ENCODE data around the gene HERC4. TPM values are rescaled to one million over a fixed set of nuclear protein-coding genes. Genes with fewer than 3 reads are reported as not detected.
A peak's percentile ranks its signal among the peaks of the same experiment; 100 is the strongest.

The HERC4 gene
- total and polyA plus RNA-seq, 9 of the 15 experiments (the other 6 are each of a cell fraction or from before 2014, with no cell fraction given): 12.5 to 33.5 (median 22.8) TPM

- TF ChIP-seq, protein P1, sequence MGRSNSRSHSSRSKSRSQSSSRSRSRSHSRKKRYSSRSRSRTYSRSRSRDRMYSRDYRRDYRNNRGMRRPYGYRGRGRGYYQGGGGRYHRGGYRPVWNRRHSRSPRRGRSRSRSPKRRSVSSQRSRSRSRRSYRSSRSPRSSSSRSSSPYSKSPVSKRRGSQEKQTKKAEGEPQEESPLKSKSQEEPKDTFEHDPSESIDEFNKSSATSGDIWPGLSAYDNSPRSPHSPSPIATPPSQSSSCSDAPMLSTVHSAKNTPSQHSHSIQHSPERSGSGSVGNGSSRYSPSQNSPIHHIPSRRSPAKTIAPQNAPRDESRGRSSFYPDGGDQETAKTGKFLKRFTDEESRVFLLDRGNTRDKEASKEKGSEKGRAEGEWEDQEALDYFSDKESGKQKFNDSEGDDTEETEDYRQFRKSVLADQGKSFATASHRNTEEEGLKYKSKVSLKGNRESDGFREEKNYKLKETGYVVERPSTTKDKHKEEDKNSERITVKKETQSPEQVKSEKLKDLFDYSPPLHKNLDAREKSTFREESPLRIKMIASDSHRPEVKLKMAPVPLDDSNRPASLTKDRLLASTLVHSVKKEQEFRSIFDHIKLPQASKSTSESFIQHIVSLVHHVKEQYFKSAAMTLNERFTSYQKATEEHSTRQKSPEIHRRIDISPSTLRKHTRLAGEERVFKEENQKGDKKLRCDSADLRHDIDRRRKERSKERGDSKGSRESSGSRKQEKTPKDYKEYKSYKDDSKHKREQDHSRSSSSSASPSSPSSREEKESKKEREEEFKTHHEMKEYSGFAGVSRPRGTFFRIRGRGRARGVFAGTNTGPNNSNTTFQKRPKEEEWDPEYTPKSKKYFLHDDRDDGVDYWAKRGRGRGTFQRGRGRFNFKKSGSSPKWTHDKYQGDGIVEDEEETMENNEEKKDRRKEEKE (IDR thresholded peaks at IDR 0.05; ENCODE audit: borderline replicate concordance in 1 of 2, control insufficient read depth in 1 of 2, low read depth in 2 of 2, low read length in 1 of 2): 0 out of 4 replicates have a peak, but pooled peaks of 1 of the 2 experiments have one; percentile 62
- no peak for TF ChIP-seq ZNF408 (CRISPR knock-in tag; IDR thresholded peaks at IDR 0.05; ENCODE audit: low read depth)
- TF ChIP-seq ZNF586 (CRISPR knock-in tag; conservative IDR thresholded peaks at IDR 0.05): no peak
- no peak; the same call in 1 of the 2 replicates for TF ChIP-seq HDAC2 (IDR thresholded peaks at IDR 0.05)
- TF ChIP-seq, protein P2, sequence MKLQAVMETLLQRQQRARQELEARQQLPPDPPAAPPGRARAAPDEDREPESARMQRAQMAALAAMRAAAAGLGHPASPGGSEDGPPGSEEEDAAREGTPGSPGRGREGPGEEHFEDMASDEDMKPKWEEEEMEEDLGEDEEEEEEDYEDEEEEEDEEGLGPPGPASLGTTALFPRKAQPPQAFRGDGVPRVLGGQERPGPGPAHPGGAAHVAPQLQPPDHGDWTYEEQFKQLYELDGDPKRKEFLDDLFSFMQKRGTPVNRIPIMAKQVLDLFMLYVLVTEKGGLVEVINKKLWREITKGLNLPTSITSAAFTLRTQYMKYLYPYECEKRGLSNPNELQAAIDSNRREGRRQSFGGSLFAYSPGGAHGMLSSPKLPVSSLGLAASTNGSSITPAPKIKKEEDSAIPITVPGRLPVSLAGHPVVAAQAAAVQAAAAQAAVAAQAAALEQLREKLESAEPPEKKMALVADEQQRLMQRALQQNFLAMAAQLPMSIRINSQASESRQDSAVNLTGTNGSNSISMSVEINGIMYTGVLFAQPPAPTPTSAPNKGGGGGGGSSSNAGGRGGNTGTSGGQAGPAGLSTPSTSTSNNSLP (IDR thresholded peaks at IDR 0.05; ENCODE audit: borderline replicate concordance, low read depth, low read length): 0 out of 2 replicates have a peak, but pooled peaks have one; percentile 28
- TF ChIP-seq BHLHE40 (IDR thresholded peaks at IDR 0.05; ENCODE audit: low read length): peak; percentile 99
- peak; percentile 92; the same call in 1 of the 2 replicates for TF ChIP-seq KAT7 (CRISPR knock-in tag; IDR thresholded peaks at IDR 0.05; ENCODE audit: borderline replicate concordance)
- TF ChIP-seq ZNF699 (CRISPR knock-in tag; IDR thresholded peaks at IDR 0.05; ENCODE audit: insufficient replicate concordance): no peak
- TF ChIP-seq, protein P3, sequence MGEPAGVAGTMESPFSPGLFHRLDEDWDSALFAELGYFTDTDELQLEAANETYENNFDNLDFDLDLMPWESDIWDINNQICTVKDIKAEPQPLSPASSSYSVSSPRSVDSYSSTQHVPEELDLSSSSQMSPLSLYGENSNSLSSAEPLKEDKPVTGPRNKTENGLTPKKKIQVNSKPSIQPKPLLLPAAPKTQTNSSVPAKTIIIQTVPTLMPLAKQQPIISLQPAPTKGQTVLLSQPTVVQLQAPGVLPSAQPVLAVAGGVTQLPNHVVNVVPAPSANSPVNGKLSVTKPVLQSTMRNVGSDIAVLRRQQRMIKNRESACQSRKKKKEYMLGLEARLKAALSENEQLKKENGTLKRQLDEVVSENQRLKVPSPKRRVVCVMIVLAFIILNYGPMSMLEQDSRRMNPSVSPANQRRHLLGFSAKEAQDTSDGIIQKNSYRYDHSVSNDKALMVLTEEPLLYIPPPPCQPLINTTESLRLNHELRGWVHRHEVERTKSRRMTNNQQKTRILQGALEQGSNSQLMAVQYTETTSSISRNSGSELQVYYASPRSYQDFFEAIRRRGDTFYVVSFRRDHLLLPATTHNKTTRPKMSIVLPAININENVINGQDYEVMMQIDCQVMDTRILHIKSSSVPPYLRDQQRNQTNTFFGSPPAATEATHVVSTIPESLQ (CRISPR knock-in tag; IDR thresholded peaks at IDR 0.05): no peak; the same call in 1 of the 2 replicates
- TF ChIP-seq ARHGAP35 (IDR thresholded peaks at IDR 0.05; ENCODE audit: partially characterized antibody): no peak
- TF ChIP-seq FOXP1 (CRISPR knock-in tag; IDR thresholded peaks at IDR 0.05): no peak; the same call in 1 of the 2 replicates
- TF ChIP-seq YBX1 (IDR thresholded peaks at IDR 0.05): no peak
- TF ChIP-seq RFX5 (IDR thresholded peaks at IDR 0.05; ENCODE audit: low read depth, low read length): no peak
- no peak for TF ChIP-seq ASH1L (IDR thresholded peaks at IDR 0.05; ENCODE audit: borderline replicate concordance, low read depth, partially characterized antibody)
- no peak for TF ChIP-seq BRD9 (IDR thresholded peaks at IDR 0.05; ENCODE audit: low read depth, partially characterized antibody)
- TF ChIP-seq ESRRA (IDR thresholded peaks at IDR 0.05; ENCODE audit: borderline replicate concordance, low read depth): peak; percentile 90; the same call in 1 of the 2 replicates
- TF ChIP-seq RFX1 (IDR thresholded peaks at IDR 0.05): no peak
- no peak for TF ChIP-seq NUFIP1 (IDR thresholded peaks at IDR 0.05; ENCODE audit: partially characterized antibody)
- TF ChIP-seq THRB (CRISPR knock-in tag; conservative IDR thresholded peaks at IDR 0.05): no peak
- no peak for TF ChIP-seq RBM25 (IDR thresholded peaks at IDR 0.05; ENCODE audit: low read depth, low read length, severe bottlenecking)
Measured at GRCh38 chr10:67884313-67884841, 190.7 kb downstream of the HERC4 start, which contains the start of gene SIRT1 (continued).
